ENCODE measurements around the gene PPTC7.
"Not testable (repeated sequence)": the region's sequence is repeated elsewhere in the genome, so short reads cannot be mapped to it uniquely, and the experiment has no call there.

PPTC7 gene

GRCh38 chr12:110583137-110584059 is at the start of gene PPTC7:
Gene PPTC7 (minus strand): TSS chr12:110583318. CDS start chr12:110583031, 287 bp downstream.
- peak; percentile 90 to 91 for DNase-seq

- DNase-seq, result no peak
These were observed 44.5 kb upstream of the PPTC7 start for GRCh38 chr12:110627500-110628195.

- DNase-seq, result no peak
These were observed 39.5 kb upstream of the PPTC7 start for GRCh38 chr12:110622582-110622981.

- DNase-seq, result no peak
These were observed 36.4 kb upstream of the PPTC7 start for GRCh38 chr12:110619534-110619953.

GRCh38 chr12:110616471-110617115 is 33.5 kb upstream of the PPTC7 start:
- DNase-seq, result no peak

- no peak for DNase-seq
These were observed 32.1 kb upstream of the PPTC7 start for GRCh38 chr12:110615171-110615570.

GRCh38 chr12:110613771-110614684 is 30.9 kb upstream of the PPTC7 start, which contains the start of gene TCTN1:
Gene TCTN1 (plus strand): TSS chr12:110614129. CDS start chr12:110614183, 54 bp downstream.
- peak; percentile 94 for DNase-seq

- DNase-seq, result no peak
These were observed 30.1 kb upstream of the PPTC7 start for GRCh38 chr12:110613071-110613770.

- no peak for DNase-seq
These were observed 23.1 kb upstream of the PPTC7 start for GRCh38 chr12:110606253-110606611.

- DNase-seq, result peak; percentile 66 to 73
These were observed 19.1 kb upstream of the PPTC7 start for GRCh38 chr12:110602085-110602814.

- DNase-seq, result peak; percentile 78 to 82
These were observed 17.1 kb upstream of the PPTC7 start for GRCh38 chr12:110600254-110600653.

- no peak for DNase-seq
These were observed 16.2 kb upstream of the PPTC7 start for GRCh38 chr12:110599334-110599733.

GRCh38 chr12:110597885-110598284 is 14.8 kb upstream of the PPTC7 start:
- no peak for DNase-seq

- DNase-seq, result not testable (repeated sequence)
These were observed 9.8 kb upstream of the PPTC7 start for GRCh38 chr12:110592919-110593318.

- DNase-seq, result no peak
These were observed 9.0 kb upstream of the PPTC7 start for GRCh38 chr12:110592078-110592477.

- DNase-seq, result no peak
These were observed 8.4 kb upstream of the PPTC7 start for GRCh38 chr12:110591451-110592051.

GRCh38 chr12:110590806-110591326 is 7.7 kb upstream of the PPTC7 start:
- peak; percentile 91 to 92 for DNase-seq

GRCh38 chr12:110590059-110590458 is 6.9 kb upstream of the PPTC7 start:
- DNase-seq, result no peak

- not testable (repeated sequence) for DNase-seq
These were observed 4.0 kb upstream of the PPTC7 start for GRCh38 chr12:110587102-110587501.

GRCh38 chr12:110585231-110585799 is 2.2 kb upstream of the PPTC7 start:
- DNase-seq, result peak; percentile 54 to 59

Measured in AML-193 (cell line).